Testis (tissue), 2 donors: ENCODE data around the gene DACH1.

Source experiments
- CTCF ChIP-seq, 3 experiments: fragments of 450-650 bp in 2 of 3; fragments of 200-600 bp in 1 of 3; sonication (generic) in 1 of 3; IDR thresholded peaks; one replicate each; pipeline ENCODE4 v1.5.1; 2016 to 2019; ENCODE audit warnings: antibody characterized with exemption in 3 of 3, mild to moderate bottlenecking in 2 of 3, moderate library complexity in 1 of 3
- POLR2A ChIP-seq: fragments of 450-650 bp; IDR thresholded peaks from one replicate; pipeline ENCODE4 v1.6.1; 2017; ENCODE audit warnings: antibody characterized with exemption, mild to moderate bottlenecking, moderate library complexity

GRCh38 chr13:71394176-71394575, 472.8 kb downstream of the DACH1 start:
- TF ChIP-seq CTCF (IDR thresholded peaks at IDR 0.05) (no peak), POLR2A (no peak)
